Measurements from ENCODE around the gene AQP3.

- TF ChIP-seq CTCF (IDR thresholded peaks at IDR 0.05) = no peak
- no peak for TF ChIP-seq POLR2AphosphoS5 (IDR thresholded peaks at IDR 0.05)
- no peak for TF ChIP-seq POLR2A (IDR thresholded peaks at IDR 0.05)
These were observed 1.0 kb downstream of the AQP3 start for GRCh38 chr9:33446240-33446945.
